AG04450 (cell line): ENCODE results near the gene GSG1. TPM values are rescaled to one million over a fixed set of nuclear protein-coding genes. Genes with fewer than 3 reads are reported as not detected.

Experiments
- CTCF ChIA-PET: fragments of 300-600, 350-600 bp; formaldehyde crosslinking; extraction: SDS; loops from one replicate; lab custom pipeline; 2022; ENCODE audit warnings: antibody characterized with exemption, inconsistent platforms; lab: Charles Lee
- POLR2A ChIA-PET: fragments of 350-600 bp; formaldehyde crosslinking; extraction: SDS; loops from one replicate; lab custom pipeline; 2021; ENCODE audit warnings: antibody characterized with exemption, inconsistent platforms; lab: Yijun Ruan, JAX
- DNase-seq: peaks from one replicate; pipeline ENCODE4 v3.0.0-alpha.2; 2011; ENCODE audit warnings: low read depth, low spot score
- H3K27ac ChIP-seq: one replicate; pipeline ENCODE4 v1.5.1; 2012; ENCODE audit warnings: low read depth, low read length, control low read depth
- H3K27me3 ChIP-seq: one replicate; pipeline ENCODE4 v1.6.0; 2012; ENCODE audit warnings: low read length; ENCODE audit not compliant: control insufficient read depth, insufficient read depth
- H3K4me3 ChIP-seq: 2 replicates; pipeline ENCODE4 v1.5.1; 2011; ENCODE audit warnings: mild to moderate bottlenecking, low read depth, low read length, control low read depth
- H3K9me3 ChIP-seq: 2 replicates; pipeline ENCODE4 v1.5.1; 2012; ENCODE audit warnings: low read length; ENCODE audit not compliant: control insufficient read depth, insufficient read depth
- CTCF ChIP-seq: IDR thresholded peaks from 2 replicates; pipeline ENCODE4 v1.5.1; 2011; ENCODE audit warnings: low read depth, low read length, control low read depth, inconsistent platforms
- polyA minus RNA-seq: library from RNA; depleted of rRNA, polyadenylated mRNA; stranded (reverse); fragments of >200 nt; gene quantifications from 2 replicates; pipeline ENCODE4 v1.2.3, GENCODE V29; 2011; rRNA and poly(A)+ RNA removed
- polyA plus RNA-seq: library from polyadenylated mRNA; depleted of rRNA; stranded (reverse); fragments of >200 nt; gene quantifications from 2 replicates; pipeline ENCODE4 v1.2.3, GENCODE V29; 2011; rRNA removed

GSG1 gene
- polyA plus RNA-seq (1.6 and 1.7 TPM in 2 replicates), polyA minus RNA-seq (1.0 and 2.3 TPM in 2 replicates)

- Histone ChIP-seq H3K27me3 (no peaks in the 10 kb centered on the region), H3K4me3 (no peak within 1 kb of the TSS), H3K9me3 (no peaks in the 10 kb centered on the region), H3K27ac (peak within 1 kb of the TSS; percentile 52)
- DNase-seq, result no peak
- ChIA-PET POLR2A (interaction anchor here (5.7 kb wide), 1 partner anchor 93 kb away, joined by 44 read pairs; the partner anchor contains the start of gene EMP1), CTCF (interaction anchor here (0.6 to 1.3 kb wide), 6 partner anchors 21 to 195 kb away, joined by 3 to 6 read pairs (median 4); no protein-coding TSS in a partner anchor)
- no peak for TF ChIP-seq CTCF
These were observed at the start of gene GSG1 for GRCh38 chr12:13103391-13104033. Gene GSG1 (minus strand): TSS chr12:13103667. CDS start chr12:13103512, 155 bp downstream.

GRCh38 chr12:13153180-13153579 is 49.7 kb upstream of the GSG1 start:
- Histone ChIP-seq H3K9me3 (no peaks in the 10 kb centered on the region), H3K4me3 (no peak overlapping the region), H3K27me3 (no peaks in the 10 kb centered on the region), H3K27ac (no peak overlapping the region)
- ChIA-PET CTCF (interaction anchor here (0.6 to 2.9 kb wide), 2 partner anchors 48 to 59 kb away, joined by 6 to 9 read pairs; no protein-coding TSS in a partner anchor), POLR2A (no interaction called here)
- no peak for DNase-seq
- no peak for TF ChIP-seq CTCF

- Histone ChIP-seq H3K9me3 (no peaks in the 10 kb centered on the region), H3K4me3 (no peak overlapping the region), H3K27me3 (no peaks in the 10 kb centered on the region), H3K27ac (no peak overlapping the region)
- POLR2A ChIA-PET, result no interaction called here
- TF ChIP-seq CTCF, result no peak
- CTCF ChIA-PET, result interaction anchor here (2.9 kb wide), 1 partner anchor 60 kb away, joined by 9 read pairs; no protein-coding TSS in a partner anchor
- DNase-seq, result no peak
These were observed 49.3 kb upstream of the GSG1 start for GRCh38 chr12:13152756-13153155.

- Histone ChIP-seq H3K4me3 (no peak overlapping the region), H3K27me3 (no peaks in the 10 kb centered on the region), H3K27ac (no peak overlapping the region), H3K9me3 (no peaks in the 10 kb centered on the region)
- DNase-seq, result no peak
- ChIA-PET POLR2A (no interaction called here), CTCF (interaction anchor here (1.8 to 2.9 kb wide), 2 partner anchors 8 to 60 kb away, joined by 6 to 9 read pairs; no protein-coding TSS in a partner anchor)
- no peak for TF ChIP-seq CTCF
These were observed 48.8 kb upstream of the GSG1 start for GRCh38 chr12:13152281-13152680.

- CTCF ChIA-PET, result interaction anchor here (0.6 to 1.2 kb wide), 2 partner anchors 13 to 63 kb away, joined by 3 to 4 read pairs; no protein-coding TSS in a partner anchor
- POLR2A ChIA-PET, result no interaction called here
- Histone ChIP-seq H3K9me3 (no peaks in the 10 kb centered on the region), H3K27me3 (no peaks in the 10 kb centered on the region), H3K27ac (no peak overlapping the region), H3K4me3 (no peak overlapping the region)
- DNase-seq, result no peak
- no peak for TF ChIP-seq CTCF
These were observed 45.9 kb upstream of the GSG1 start for GRCh38 chr12:13149411-13149810.
